Gastrocnemius medialis (tissue), 4 donors: ENCODE results near the gene IFITM10. TPM values are rescaled to one million over a fixed set of nuclear protein-coding genes. Genes with fewer than 3 reads are reported as not detected.

Experiments
- ATAC-seq, 2 donors: fragments of 150-250 bp; one replicate each; pipeline ENCODE4 v1.9.1; 2016
- DNase-seq, 2 donors: peaks; one replicate each; pipeline ENCODE4 v3.0.0-alpha.2; 2019
- H3K27ac ChIP-seq, 4 donors: fragments of 200-600 bp; sonication (generic); 1 replicate in 1 of 4; 2 replicates in 3 of 4; pipeline ENCODE4 v1.5.1; 2016 to 2018; ENCODE audit warnings: mild to moderate bottlenecking in 2 of 4, moderate library complexity in 1 of 4
- H3K27me3 ChIP-seq, 3 donors: fragments of 200-600 bp; sonication (generic) in 2 of 3; 1 replicate in 1 of 3; 2 replicates in 2 of 3; pipeline versions ENCODE4 v1.5.1 to v1.6.0; 2016 to 2019; ENCODE audit warnings: mild to moderate bottlenecking in 1 of 3, moderate library complexity in 1 of 3
- H3K36me3 ChIP-seq, 2 donors: fragments of 200-600 bp; sonication (generic) in 1 of 2; one replicate each; pipeline ENCODE4 v1.5.1; 2017 to 2018
- H3K4me1 ChIP-seq, 2 donors: fragments of 200-600 bp; sonication (generic) in 1 of 2; one replicate each; pipeline ENCODE4 v1.5.1; 2016 to 2017; ENCODE audit warnings: mild to moderate bottlenecking in 2 of 2
- H3K4me3 ChIP-seq, 4 donors: fragments of 200-600 bp; sonication (generic) in 3 of 4; 1 replicate in 1 of 4; 2 replicates in 3 of 4; pipeline ENCODE4 v1.5.1; 2016 to 2019; ENCODE audit warnings: mild to moderate bottlenecking in 2 of 4
- H3K9me3 ChIP-seq, 3 donors: fragments of 200-600 bp; sonication (generic) in 2 of 3; 1 replicate in 1 of 3; 2 replicates in 2 of 3; pipeline ENCODE4 v1.5.1; 2016 to 2019
- CTCF ChIP-seq, 5 experiments: fragments of 450-650 bp in 3 of 5; fragments of 200-600 bp in 2 of 5; sonication (generic) in 2 of 5; IDR thresholded peaks in 4 of 5; conservative IDR thresholded peaks in 1 of 5; 1 replicate in 4 of 5; 2 replicates in 1 of 5; pipeline ENCODE4 v1.5.1; 2016 to 2019; ENCODE audit warnings: antibody characterized with exemption in 5 of 5, mild to moderate bottlenecking in 3 of 5, moderate library complexity in 3 of 5
- POLR2A ChIP-seq, 2 donors: fragments of 450-650 bp; IDR thresholded peaks; one replicate each; pipeline ENCODE4 v1.6.1; 2017; ENCODE audit warnings: antibody characterized with exemption in 2 of 2, mild to moderate bottlenecking in 2 of 2, moderate library complexity in 2 of 2
- in situ Hi-C, 4 donors: fragments of 200-750 bp; cut with MboI; loops; one replicate each; pipeline versions ENCODE4 v1.15.0 to v1.8.0; 2017; ENCODE audit warnings: low sequenced_read_pairs in 4 of 4
- intact Hi-C: fragments of 100-400 bp; cut with DNase I; formaldehyde crosslinking; loops from one replicate; pipeline ENCODE4 v1.15.1; 2023; ENCODE audit warnings: low total_unique reads
- total RNA-seq, 4 donors: library from RNA; depleted of rRNA; stranded (reverse); fragments of >200 nt; gene quantifications; one replicate each; pipeline versions ENCODE4 v1.1.0 to v1.2.3, GENCODE V29; 2016

The IFITM10 gene
- total RNA-seq, 4 donors from 2014 or later, result 1.1 to 7.2 (median 4.9) TPM

- no peak for DNase-seq
- intact Hi-C loops (no loop called here), in situ Hi-C loops (no loop called here)
- H3K4me1 ChIP-seq, result peaks cover 75 to 91% of the 10 kb centered on the region in 2 donors
- no peak overlapping the region for H3K4me3 ChIP-seq
- no peaks in the 10 kb centered on the region for H3K9me3 ChIP-seq
- no peak for ATAC-seq
- H3K27me3 ChIP-seq, result no peaks in the 10 kb centered on the region
- H3K27ac ChIP-seq, result peak overlapping the region in 3 of 4 donors; percentile 66 to 100 (median 100)
- TF ChIP-seq POLR2A (IDR thresholded peaks at IDR 0.05) (no peak), CTCF (IDR thresholded peaks at IDR 0.05 in 4 of 5, conservative IDR thresholded peaks at IDR 0.05 in 1 of 5) (no peak)
- H3K36me3 ChIP-seq, result peaks cover 0 to 67% of the 10 kb centered on the region in 2 donors
These were observed 4.2 kb upstream of the IFITM10 start for GRCh38 chr11:1754376-1755150.

GRCh38 chr11:1753929-1754305, 3.5 kb upstream of the IFITM10 start:
- DNase-seq (no peak), ATAC-seq (no peak)
- in situ Hi-C loops (no loop called here), intact Hi-C loops (no loop called here)
- peaks cover 0 to 61% of the 10 kb centered on the region in 2 donors for H3K36me3 ChIP-seq
- H3K4me1 ChIP-seq, result peaks cover 72 to 89% of the 10 kb centered on the region in 2 donors
- H3K27ac ChIP-seq, result peak overlapping the region in 3 of 4 donors; percentile 11 to 90 (median 89)
- no peaks in the 10 kb centered on the region for H3K27me3 ChIP-seq
- no peaks in the 10 kb centered on the region for H3K9me3 ChIP-seq
- no peak for TF ChIP-seq POLR2A (IDR thresholded peaks at IDR 0.05)
- TF ChIP-seq CTCF (IDR thresholded peaks at IDR 0.05 in 4 of 5, conservative IDR thresholded peaks at IDR 0.05 in 1 of 5), result no peak
- no peak overlapping the region for H3K4me3 ChIP-seq

- intact Hi-C loops (no loop called here), in situ Hi-C loops (no loop called here)
- Histone ChIP-seq H3K27ac (peak overlapping the region; percentile 83 to 90 (median 88)), H3K4me1 (peaks cover 66 to 84% of the 10 kb centered on the region in 2 donors), H3K27me3 (no peaks in the 10 kb centered on the region), H3K9me3 (no peaks in the 10 kb centered on the region), H3K36me3 (peaks cover 0 to 55% of the 10 kb centered on the region in 2 donors), H3K4me3 (no peak overlapping the region)
- no peak for DNase-seq
- ATAC-seq, result no peak
- TF ChIP-seq CTCF (IDR thresholded peaks at IDR 0.05 in 4 of 5, conservative IDR thresholded peaks at IDR 0.05 in 1 of 5) (no peak), POLR2A (IDR thresholded peaks at IDR 0.05) (no peak)
These were observed 3.0 kb upstream of the IFITM10 start for GRCh38 chr11:1753229-1753928.

GRCh38 chr11:1752907-1753228, 2.5 kb upstream of the IFITM10 start:
- peaks cover 63 to 81% of the 10 kb centered on the region in 2 donors for H3K4me1 ChIP-seq

More at GRCh38 chr11:1752907-1753228, 2.5 kb upstream of the IFITM10 start:
- in situ Hi-C loops, result no loop called here
- no peak overlapping the region for H3K4me3 ChIP-seq
- H3K27me3 ChIP-seq, result no peaks in the 10 kb centered on the region
- no peaks in the 10 kb centered on the region for H3K9me3 ChIP-seq
- no peak for TF ChIP-seq CTCF (IDR thresholded peaks at IDR 0.05 in 4 of 5, conservative IDR thresholded peaks at IDR 0.05 in 1 of 5)
- no peak for TF ChIP-seq POLR2A (IDR thresholded peaks at IDR 0.05)
- H3K27ac ChIP-seq, result peak overlapping the region; percentile 83 to 90 (median 88)
- ATAC-seq, result no peak
- no peak for DNase-seq
- peaks cover 0 to 50% of the 10 kb centered on the region in 2 donors for H3K36me3 ChIP-seq
- intact Hi-C loops, result no loop called here
